ENCODE results near the gene SCRN1.
"Not testable (repeated sequence)": the region's sequence is repeated elsewhere in the genome, so short reads cannot be mapped to it uniquely, and the experiment has no call there.

SCRN1 gene

DNA sequence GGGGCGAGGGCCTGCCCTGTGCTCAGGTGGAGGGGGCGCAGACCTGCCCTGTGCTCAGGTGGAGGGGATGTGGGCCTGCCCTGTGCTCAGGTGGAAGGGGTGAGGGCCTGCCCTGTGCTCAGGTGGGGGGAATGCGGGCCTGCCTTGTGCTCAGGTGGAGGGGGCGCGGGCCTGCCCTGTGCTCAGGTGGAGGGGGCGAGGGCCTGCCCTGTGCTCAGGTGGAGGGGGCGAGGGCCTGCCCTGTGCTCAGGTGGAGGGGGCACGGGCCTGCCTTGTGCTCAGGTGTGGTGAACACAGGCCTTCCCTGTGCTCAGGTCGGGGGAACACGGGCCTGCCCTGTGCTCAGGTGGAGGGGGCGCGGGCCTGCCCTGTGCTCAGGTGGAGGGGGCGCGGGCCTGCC lies 98.8 kb downstream of the SCRN1 start:
- DNase-seq (ENCODE audit: low read depth in 3 of 3) = not testable (repeated sequence)

DNA sequence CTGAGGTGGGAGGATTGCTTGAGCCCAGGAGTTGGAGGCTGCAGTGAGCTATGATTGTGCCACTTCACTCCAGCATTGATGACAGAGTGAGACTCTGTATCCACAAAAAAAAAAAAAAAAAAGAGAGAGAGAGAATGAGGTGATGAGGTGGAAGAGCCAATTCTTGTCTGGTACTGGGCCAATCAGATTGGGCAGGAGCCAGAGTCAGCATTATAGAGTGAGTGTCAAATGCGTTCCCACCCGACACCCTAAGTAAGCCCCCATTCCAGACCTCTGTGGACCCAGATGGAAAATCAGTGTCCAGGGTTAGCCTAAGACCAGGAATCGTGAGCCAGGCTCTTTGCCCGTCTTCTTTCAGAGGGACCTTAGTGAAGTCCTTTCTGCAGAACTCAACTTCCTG lies 99.3 kb downstream of the SCRN1 start:
- no peak for DNase-seq (ENCODE audit: low read depth in 3 of 3)

DNA sequence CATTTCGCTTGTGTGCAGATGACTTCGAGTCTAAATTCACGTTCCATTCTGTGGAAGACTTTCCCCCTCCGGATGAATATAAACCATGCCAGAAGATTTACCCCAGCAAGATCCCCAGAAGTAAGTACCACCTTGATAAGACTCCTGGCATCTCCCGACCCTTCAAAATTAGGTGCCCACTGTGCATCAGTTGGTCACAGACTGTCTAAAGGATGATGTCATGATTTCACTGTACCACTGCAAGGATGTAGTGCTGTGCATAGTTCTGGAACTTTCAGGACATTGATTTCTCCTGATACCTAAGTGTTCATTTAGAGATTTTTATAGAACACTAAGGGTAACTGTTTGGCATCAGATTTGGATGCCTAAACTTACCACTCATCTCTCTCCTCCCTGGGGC lies 100.3 kb downstream of the SCRN1 start:
- DNase-seq (ENCODE audit: low read depth in 3 of 3) = no peak

DNA sequence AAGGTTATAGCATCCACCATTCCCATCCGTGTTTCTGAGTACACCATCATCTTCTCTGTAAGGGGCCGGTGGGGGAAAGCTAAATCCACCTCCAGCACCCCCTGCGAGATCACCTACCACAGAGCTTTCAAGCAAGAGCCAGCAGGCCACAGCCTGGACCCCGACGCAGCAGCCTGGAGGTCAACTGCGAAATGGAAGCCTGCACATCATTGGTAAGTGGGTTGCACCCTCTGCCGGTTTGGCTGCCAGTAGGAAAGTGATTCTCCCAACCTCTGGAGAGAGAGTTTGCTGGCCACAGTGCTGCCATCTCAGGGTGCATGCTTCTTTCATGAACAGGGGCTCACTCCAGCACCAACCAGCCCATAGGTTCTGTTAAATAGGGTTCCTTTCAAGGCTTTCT lies 101.6 kb downstream of the SCRN1 start:
- DNase-seq (ENCODE audit: low read depth in 3 of 3) = no peak

DNA sequence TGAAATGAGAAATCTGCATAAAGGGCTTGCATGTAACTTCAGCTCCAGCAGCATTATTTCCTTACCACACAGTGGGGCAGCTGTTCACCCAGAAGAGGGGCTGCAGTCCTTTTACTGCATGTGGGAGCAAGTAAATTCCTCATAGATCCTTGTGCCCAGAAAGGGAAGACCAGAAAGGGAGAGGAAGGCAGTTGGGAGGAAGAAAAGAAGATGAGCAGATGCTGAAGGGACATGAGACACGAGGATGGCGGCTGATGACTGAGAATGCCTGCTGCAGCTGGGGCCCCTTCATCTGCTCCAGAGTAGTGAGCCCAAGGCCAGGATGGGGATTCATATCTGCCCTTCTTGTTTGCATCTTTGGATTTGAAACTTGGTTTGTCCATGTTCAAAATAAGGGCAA lies 102.8 kb downstream of the SCRN1 start:
- no peak for DNase-seq (ENCODE audit: low read depth in 3 of 3)

- no peak for DNase-seq (ENCODE audit: low read depth in 3 of 3)
Observed at GRCh38 chr7:29885626-29886025, 104.0 kb downstream of the SCRN1 start.

DNA sequence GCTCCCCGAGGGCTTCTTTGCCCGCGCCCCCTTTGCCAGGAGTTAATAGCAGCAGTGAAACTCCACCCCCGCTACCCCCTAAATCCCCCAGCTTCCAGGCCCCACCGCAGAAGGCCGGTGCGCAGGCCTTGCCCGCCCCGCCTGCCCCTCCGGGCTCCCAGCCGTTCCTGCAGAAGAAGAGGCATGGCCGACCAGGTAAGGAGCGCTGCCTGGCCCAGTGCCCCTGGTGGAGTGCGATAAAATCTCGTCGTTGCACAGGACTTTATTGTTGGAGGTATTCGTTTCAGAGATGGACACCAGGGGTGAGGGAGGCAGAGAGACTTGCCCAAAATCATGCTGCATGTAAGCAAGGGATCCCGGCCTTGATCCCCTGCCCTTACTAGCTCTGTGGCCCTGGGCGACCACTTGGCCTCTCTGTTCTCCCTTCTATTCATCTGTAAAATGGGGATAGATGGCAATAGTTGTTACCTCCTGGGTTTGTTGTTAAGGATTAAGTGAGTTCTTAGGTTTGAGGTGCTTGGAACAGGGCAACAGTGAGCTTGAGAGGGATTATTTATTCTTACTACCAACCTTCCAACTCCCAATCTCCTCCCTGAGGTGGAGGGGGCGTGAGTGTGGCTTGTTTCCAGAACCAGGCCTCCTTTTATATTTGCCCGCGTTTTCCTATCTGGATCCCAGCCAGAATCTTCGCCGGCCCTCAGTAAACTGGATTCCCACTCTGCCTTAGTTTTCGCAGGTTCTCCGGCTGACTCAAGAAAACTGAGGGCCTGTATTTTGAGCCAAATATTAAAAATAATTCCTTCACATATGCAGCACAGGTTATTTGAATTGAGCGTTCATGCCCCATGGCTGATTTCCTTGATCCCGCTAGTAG lies 105.0 kb downstream of the SCRN1 start:
- no peak for DNase-seq (ENCODE audit: low read depth in 3 of 3)

- no peak for DNase-seq (ENCODE audit: low read depth in 3 of 3)
Observed at GRCh38 chr7:29883462-29884398, 105.9 kb downstream of the SCRN1 start.

- no peak for DNase-seq (ENCODE audit: low read depth in 3 of 3)
Observed at GRCh38 chr7:29882481-29882880, 107.1 kb downstream of the SCRN1 start.

DNA sequence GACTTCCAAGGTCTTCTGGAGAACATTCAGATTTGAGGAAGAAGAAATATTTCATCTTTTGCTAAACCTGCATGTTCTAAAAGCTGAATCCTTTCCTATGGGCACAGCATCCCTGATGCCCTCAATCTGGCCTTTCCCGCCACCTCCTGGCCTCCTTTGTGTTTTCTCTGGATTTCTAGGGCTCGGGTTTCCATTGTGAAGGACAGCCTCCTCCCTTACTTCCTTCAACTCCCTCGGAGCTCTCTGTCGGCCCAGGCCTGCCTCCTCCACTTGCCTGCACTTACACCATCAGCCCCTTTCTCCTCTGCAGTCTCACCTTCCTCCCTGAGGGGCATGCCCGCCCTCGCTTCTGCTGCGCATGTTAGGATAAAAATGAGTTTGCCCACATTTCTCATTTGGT lies 107.9 kb downstream of the SCRN1 start:
- no peak for DNase-seq (ENCODE audit: low read depth in 3 of 3)

- DNase-seq (ENCODE audit: low read depth in 3 of 3) = no peak
Observed at GRCh38 chr7:29879609-29880008, 110.0 kb downstream of the SCRN1 start.

- no peak for DNase-seq (ENCODE audit: low read depth in 3 of 3)
Observed at GRCh38 chr7:29878081-29878688, 111.4 kb downstream of the SCRN1 start.

GRCh38 chr7:29877196-29877595 lies 112.4 kb downstream of the SCRN1 start:
- no peak for DNase-seq (ENCODE audit: low read depth in 3 of 3)

GRCh38 chr7:29875741-29876140 lies 113.9 kb downstream of the SCRN1 start:
- no peak for DNase-seq (ENCODE audit: low read depth in 3 of 3)

GRCh38 chr7:29873644-29874294 lies 115.8 kb downstream of the SCRN1 start:
- DNase-seq (ENCODE audit: low read depth in 3 of 3) = no peak

DNA sequence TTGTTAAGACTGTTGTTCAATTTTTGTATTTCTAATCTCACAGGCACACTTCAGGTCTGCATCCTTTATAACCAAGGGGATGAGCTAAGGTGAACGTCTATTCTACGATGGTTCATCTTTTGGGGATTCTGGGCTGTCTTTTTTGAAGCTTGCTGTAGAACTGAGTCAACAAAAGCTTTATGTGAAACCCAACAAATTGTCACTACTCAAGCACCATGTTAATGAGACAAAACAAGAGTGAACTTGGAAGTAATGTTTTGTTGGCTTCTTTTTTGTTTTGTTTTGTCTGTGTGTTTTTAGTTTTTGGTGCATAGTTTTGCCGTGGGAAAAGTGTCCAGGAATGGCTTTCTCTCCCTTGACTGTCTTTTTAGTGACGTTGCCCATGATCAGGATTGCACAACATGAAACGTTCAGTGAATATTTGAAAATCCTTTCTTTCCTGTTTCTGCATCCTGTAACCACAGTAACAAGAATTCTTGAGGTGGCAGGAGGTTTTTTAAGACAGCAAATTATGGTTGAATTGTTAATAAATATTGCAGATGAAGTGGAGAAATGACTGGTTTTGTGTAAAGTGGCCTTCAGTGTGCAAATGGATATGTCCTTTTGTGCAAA lies 117.7 kb downstream of the SCRN1 start:
- DNase-seq (ENCODE audit: low read depth in 3 of 3) = no peak
